GM13977 (cell line): ENCODE results near the gene CEBPZ.
A peak's percentile ranks its signal among the peaks of the same experiment; 100 is the strongest.
"Not testable (repeated sequence)": the region's sequence is repeated elsewhere in the genome, so short reads cannot be mapped to it uniquely, and the experiment has no call there.

Experiments
- DNase-seq: peaks from one replicate; pipeline ENCODE4 v3.0.0; 2012; ENCODE audit warnings: low spot score
- CTCF ChIP-seq: IDR thresholded peaks from 2 replicates; pipeline ENCODE4 v1.5.1; 2012; ENCODE audit warnings: mild to moderate bottlenecking, control low read depth; ENCODE audit not compliant: insufficient read depth; ENCODE audit errors: extremely low read depth, missing control alignments
- in situ Hi-C: fragments of 300-500 bp; cut with MboI; formaldehyde crosslinking; loops from one replicate; pipeline ENCODE4 v1.12.0; 2022; ENCODE audit warnings: low sequenced_read_pairs, low pct_unique_long_range_greater_than_20kb, mixed read lengths, inconsistent platforms; ENCODE audit not compliant: unreplicated experiment

Gene CEBPZ

GRCh38 chr2:37244017-37244416 lies 12.6 kb upstream of the CEBPZ start:
- peak; percentile 41 for DNase-seq
- TF ChIP-seq CTCF = no peak
- in situ Hi-C loops = no loop called here

- no peak for TF ChIP-seq CTCF
- in situ Hi-C loops = no loop called here
- no peak for DNase-seq
Observed at GRCh38 chr2:37243435-37243834, 12.0 kb upstream of the CEBPZ start.

GRCh38 chr2:37232131-37232933 lies 936 bp upstream of the CEBPZ start:
- no peak for TF ChIP-seq CTCF
- in situ Hi-C loops = no loop called here
- DNase-seq = peak; percentile 27

GRCh38 chr2:37230581-37230980 lies 815 bp downstream of the CEBPZ start:
- no peak for TF ChIP-seq CTCF
- in situ Hi-C loops = no loop called here
- DNase-seq = no peak

GRCh38 chr2:37228788-37229187 lies 2.6 kb downstream of the CEBPZ start:
- no peak for TF ChIP-seq CTCF
- in situ Hi-C loops = no loop called here
- DNase-seq = no peak

GRCh38 chr2:37226863-37227262 lies 4.5 kb downstream of the CEBPZ start:
- no peak for TF ChIP-seq CTCF
- in situ Hi-C loops = no loop called here
- no peak for DNase-seq

- DNase-seq, in situ Hi-C loops: not testable (repeated sequence)
Observed at GRCh38 chr2:37225129-37225528, 6.3 kb downstream of the CEBPZ start.
